GM18868 (cell line): Measurements from ENCODE around the gene RPL22.

Experiments
- ATAC-seq: cut with Tn5 transposase; IDR thresholded peaks from one replicate; pipeline ENCODE4 v1.9.1; 2021; ENCODE audit warnings: mild to moderate bottlenecking, moderate library complexity; ENCODE audit not compliant: unreplicated experiment

The RPL22 gene

GRCh38 chr1:6199298-6200187 is at the start of gene RPL22:
RPL22 (minus strand) TSS chr1:6199595; CDS start chr1:6199573, 22 bp downstream.
- ATAC-seq: peak; percentile 92

- ATAC-seq: no peak
Observed at GRCh38 chr1:6248161-6248776, 48.9 kb upstream of the RPL22 start.

GRCh38 chr1:6247651-6248050 is 48.3 kb upstream of the RPL22 start:
- ATAC-seq: no peak

GRCh38 chr1:6246497-6247467 is 47.4 kb upstream of the RPL22 start:
- no peak for ATAC-seq

- ATAC-seq: no peak
Observed at GRCh38 chr1:6245869-6246496, 46.6 kb upstream of the RPL22 start.

GRCh38 chr1:6245086-6245868 is 45.9 kb upstream of the RPL22 start:
- no peak for ATAC-seq

GRCh38 chr1:6244401-6245049 is 45.1 kb upstream of the RPL22 start:
- ATAC-seq: no peak

GRCh38 chr1:6243993-6244392 is 44.6 kb upstream of the RPL22 start, which contains the start of gene HES3:
HES3 (plus strand) TSS chr1:6244179; CDS start chr1:6244366, 187 bp downstream.
- no peak for ATAC-seq

GRCh38 chr1:6243053-6243834 is 43.8 kb upstream of the RPL22 start:
- no peak for ATAC-seq

GRCh38 chr1:6241887-6242740 is 42.7 kb upstream of the RPL22 start:
- no peak for ATAC-seq

- no peak for ATAC-seq
Observed at GRCh38 chr1:6241107-6241886, 41.9 kb upstream of the RPL22 start.

- no peak for ATAC-seq
Observed at GRCh38 chr1:6239950-6240768, 40.8 kb upstream of the RPL22 start.

- ATAC-seq: no peak
Observed at GRCh38 chr1:6239213-6239752, 39.9 kb upstream of the RPL22 start.

- ATAC-seq: no peak
Observed at GRCh38 chr1:6237093-6237492, 37.7 kb upstream of the RPL22 start.

- peak; percentile 17 for ATAC-seq
Observed at GRCh38 chr1:6235296-6235677, 35.9 kb upstream of the RPL22 start.
